Pancreas (tissue), 10 donors: ENCODE measurements around the gene CDK9. TPM values are rescaled to one million over a fixed set of nuclear protein-coding genes. Genes with fewer than 3 reads are reported as not detected.

Source experiments
- ATAC-seq, 4 donors: fragments of 200-7000 bp; cut with Tn5 transposase; one replicate each; pipeline versions ENCODE4 v1.8.0 to v1.9.1; 2020; ENCODE audit warnings: mild to moderate bottlenecking in 4 of 4, moderate library complexity in 4 of 4
- DNase-seq, 6 donors: peaks; one replicate each; pipeline ENCODE4 v3.0.0-alpha.2; 2020
- FAIRE-seq: peaks from 2 replicates; lab custom pipeline; 2012; peaks lifted over from hg19 to GRCh38; lab: Jason Lieb, UNC
- H3K27ac ChIP-seq, 4 donors: fragments of 200-600 bp; sonication (generic); 1 replicate in 3 of 4; 2 replicates in 1 of 4; pipeline versions ENCODE4 v1.5.0 to v1.8.0; 2020
- H3K27me3 ChIP-seq, 4 donors: fragments of 200-600 bp; one replicate each; pipeline ENCODE4 v1.8.0; 2021
- H3K36me3 ChIP-seq, 3 donors: fragments of 200-600 bp; sonication (generic) in 1 of 3; one replicate each; pipeline versions ENCODE4 v1.5.0 to v1.8.0; 2020 to 2021
- H3K4me1 ChIP-seq, 3 donors: fragments of 200-600 bp; one replicate each; pipeline ENCODE4 v1.8.0; 2021
- H3K4me3 ChIP-seq, 4 donors: fragments of 200-600 bp; sonication (generic) in 2 of 4; one replicate each; pipeline versions ENCODE4 v1.5.0 to v1.8.0; 2020 to 2021
- H3K9me3 ChIP-seq, 4 donors: fragments of 200-600 bp; one replicate each; pipeline ENCODE4 v1.8.0; 2021
- CTCF ChIP-seq, 4 donors: fragments of 200-600 bp; sonication (generic) in 3 of 4; IDR thresholded peaks; one replicate each; pipeline versions ENCODE4 v1.5.0 to v1.8.0; 2021; ENCODE audit warnings: antibody characterized with exemption in 4 of 4
- WGBS, 2 donors: extraction: QIAGEN DNeasy Blood & Tissue Kit; methylation state at CpG; one replicate each; pipeline ENCODE4 v1.1.7; 2013; 5-methylcytosine and 5-hydroxymethylcytosine counted together
- intact Hi-C, 3 donors: fragments of 100-400 bp; cut with DNase I; formaldehyde crosslinking; loops; one replicate each; pipeline versions ENCODE4 v1.11.1 to v1.14.2; 2022
- polyA plus RNA-seq, 2 donors: library from polyadenylated mRNA; stranded (reverse); fragments of 200-250 nt; gene quantifications; one replicate each; pipeline ENCODE4 v1.2.3, GENCODE V29; 2013
- total RNA-seq, 6 donors: library from RNA; stranded (reverse); fragmentation: NEBNext Ultra II Directional in 4 of 6; extraction: Animal tissue kit (Norgen Biotek cat#: 25700) in 4 of 6; gene quantifications; one replicate each; pipeline versions ENCODE4 v1.2.1 to v1.2.4, GENCODE V29; 2021 to 2023
- donor health status: healthy with polysubstance abuse.
- donor health status: DM: no; HTN: no; CAD: no; lungs with moderate emphysema.
- donor health status: DM: no; HTN: no; CAD: no.
- donor health status: control.
- donor health status: control.
- donor health status: Bipolar disorder and iron deficiency.
- donor health status: DM: yes; HTN: yes; CAD: no.
- donor health status: DM: no; HTN: no; CAD: no.
- donor health status: DM: no; HTN: no; CAD: no.
- donor health status: DM: yes; HTN: yes; CAD: no.

The CDK9 gene
- total and polyA plus RNA-seq, 8 donors: 33.9 to 119 (median 46.3) TPM

- no peaks in the 10 kb centered on the region for H3K36me3 ChIP-seq
- WGBS, 2 donors: 44 to 51% methylated on average over 13 of the region's 13 CpGs
- ATAC-seq (no peak), FAIRE-seq (no peak), DNase-seq (peak in 1 of 6 donors; percentile 55)
- no peaks in the 10 kb centered on the region for H3K9me3 ChIP-seq
- H3K27ac ChIP-seq: no peak overlapping the region
- no peak for TF ChIP-seq CTCF (IDR thresholded peaks at IDR 0.05)
- H3K4me3 ChIP-seq: no peak overlapping the region
- H3K27me3 ChIP-seq: no peaks in the 10 kb centered on the region
- H3K4me1 ChIP-seq: peaks cover 0 to 8% (median 4%) of the 10 kb centered on the region in 3 donors
- intact Hi-C loops: no loop called here
Measured at GRCh38 chr9:127767909-127768331, 17.9 kb upstream of the CDK9 start.

- Histone ChIP-seq H3K9me3 (no peaks in the 10 kb centered on the region), H3K4me3 (no peak overlapping the region), H3K4me1 (peaks cover 0 to 8% (median 4%) of the 10 kb centered on the region in 3 donors), H3K27me3 (no peaks in the 10 kb centered on the region), H3K36me3 (no peaks in the 10 kb centered on the region), H3K27ac (no peak overlapping the region)
- ATAC-seq (no peak), DNase-seq (no peak), FAIRE-seq (no peak)
- 76 to 77% methylated on average over 8 of the region's 8 CpGs for WGBS, 2 donors
- TF ChIP-seq CTCF (IDR thresholded peaks at IDR 0.05): no peak
- intact Hi-C loops: no loop called here
Measured at GRCh38 chr9:127768698-127769097, 17.1 kb upstream of the CDK9 start.

- Histone ChIP-seq H3K9me3 (no peaks in the 10 kb centered on the region), H3K27ac (no peak overlapping the region), H3K36me3 (no peaks in the 10 kb centered on the region), H3K4me1 (peaks cover 0 to 8% (median 4%) of the 10 kb centered on the region in 3 donors), H3K27me3 (no peaks in the 10 kb centered on the region), H3K4me3 (no peak overlapping the region)
- no peak for DNase-seq
- no peak for TF ChIP-seq CTCF (IDR thresholded peaks at IDR 0.05)
- no peak for ATAC-seq
- WGBS, 2 donors: 89 to 90% methylated on average over 5 of the region's 5 CpGs
- intact Hi-C loops: no loop called here
- no peak for FAIRE-seq
Measured at GRCh38 chr9:127769101-127769500, 16.7 kb upstream of the CDK9 start.

- 74 to 79% methylated on average over 4 of the region's 4 CpGs for WGBS, 2 donors
- no peak for TF ChIP-seq CTCF (IDR thresholded peaks at IDR 0.05)
Measured at GRCh38 chr9:127769929-127770582, 15.8 kb upstream of the CDK9 start.

GRCh38 chr9:127770583-127770904, 15.3 kb upstream of the CDK9 start:
- WGBS, 2 donors: 59 to 62% methylated on average over 3 of the region's 3 CpGs
- no peak for FAIRE-seq
- no peak for ATAC-seq
- Histone ChIP-seq H3K4me3 (peak overlapping the region in 3 of 4 donors; percentile 28 to 51 (median 41)), H3K4me1 (peaks cover 0 to 8% (median 4%) of the 10 kb centered on the region in 3 donors), H3K27ac (no peak overlapping the region), H3K27me3 (no peaks in the 10 kb centered on the region), H3K9me3 (no peaks in the 10 kb centered on the region), H3K36me3 (no peaks in the 10 kb centered on the region)
- no peak for TF ChIP-seq CTCF (IDR thresholded peaks at IDR 0.05)
- DNase-seq: no peak
- intact Hi-C loops: no loop called here

More at GRCh38 chr9:127769929-127770582, 15.8 kb upstream of the CDK9 start:
- Histone ChIP-seq H3K36me3 (no peaks in the 10 kb centered on the region), H3K9me3 (no peaks in the 10 kb centered on the region), H3K4me1 (peaks cover 0 to 8% (median 4%) of the 10 kb centered on the region in 3 donors), H3K27ac (no peak overlapping the region), H3K4me3 (peak overlapping the region in 1 of 4 donors; percentile 51), H3K27me3 (no peaks in the 10 kb centered on the region)
- ATAC-seq: no peak
- FAIRE-seq: no peak
- DNase-seq: no peak
- intact Hi-C loops: no loop called here
